BLaER1 treated with 17β-estradiol and CSF1 and Interleukin-3, amounts not matched to agents 10 nM and 100 nM (cell line): ENCODE results near the gene ALPK3.
A peak's percentile ranks its signal among the peaks of the same experiment; 100 is the strongest.

Experiments used
- H3K27ac ChIP-seq, 11 experiments: shearing (Covaris generic); formaldehyde crosslinking; 2 replicates each; pipeline ENCODE4 v1.8.1; 2022
- H3K27me3 ChIP-seq, 11 experiments: shearing (Covaris generic); formaldehyde crosslinking; 2 replicates each; pipeline ENCODE4 v1.8.1; 2022
- H3K36me3 ChIP-seq, 11 experiments: shearing (Covaris generic); formaldehyde crosslinking; 2 replicates each; pipeline ENCODE4 v1.8.1; 2022
- H3K4me1 ChIP-seq, 10 experiments: shearing (Covaris generic); formaldehyde crosslinking; 2 replicates each; pipeline ENCODE4 v1.8.1; 2022
- H3K4me2 ChIP-seq, 11 experiments: shearing (Covaris generic); formaldehyde crosslinking; 2 replicates each; pipeline ENCODE4 v1.8.1; 2022
- H3K4me3 ChIP-seq, 10 experiments: shearing (Covaris generic); formaldehyde crosslinking; 2 replicates each; pipeline ENCODE4 v1.8.1; 2022
- H3K9ac ChIP-seq, 11 experiments: shearing (Covaris generic); formaldehyde crosslinking; 2 replicates each; pipeline ENCODE4 v1.8.1; 2022
- H3K9me3 ChIP-seq, 11 experiments: shearing (Covaris generic); formaldehyde crosslinking; replicated peaks in 1 of 11; 2 replicates each; pipeline ENCODE4 v1.8.1; 2022
- H4K20me1 ChIP-seq, 11 experiments: shearing (Covaris generic); formaldehyde crosslinking; 2 replicates each; pipeline ENCODE4 v1.8.1; 2022
- Cebpa-rat ChIP-seq, 11 experiments: shearing (Covaris generic); IDR thresholded peaks; 2 replicates each; pipeline ENCODE4 v1.8.1; 2022

The ALPK3 gene

GRCh38 chr15:84823282-84823878 is 6.2 kb downstream of the ALPK3 start:
- H3K9ac ChIP-seq: no peak overlapping the region
- H3K27ac ChIP-seq: no peak overlapping the region
- no peaks in the 10 kb centered on the region for H3K27me3 ChIP-seq
- H3K4me1 ChIP-seq: peaks cover 2 to 20% (median 13%) of the 10 kb centered on the region in 10 experiments; a peak in 19 of 20 replicates
- H3K9me3 ChIP-seq: no peaks in the 10 kb centered on the region
- no peak overlapping the region for H3K4me3 ChIP-seq
- no peak for TF ChIP-seq Cebpa-rat (IDR thresholded peaks at IDR 0.05)
- no peak overlapping the region for H3K4me2 ChIP-seq
- no peaks in the 10 kb centered on the region for H4K20me1 ChIP-seq
- H3K36me3 ChIP-seq: no peaks in the 10 kb centered on the region

- Histone ChIP-seq H3K4me3 (no peak overlapping the region), H3K9me3 (no peaks in the 10 kb centered on the region), H3K27ac (no peak overlapping the region), H3K36me3 (no peaks in the 10 kb centered on the region), H3K27me3 (no peaks in the 10 kb centered on the region), H3K4me1 (peaks cover 0 to 10% (median 5%) of the 10 kb centered on the region in 10 experiments; a peak in 10 of 20 replicates), H4K20me1 (no peaks in the 10 kb centered on the region), H3K4me2 (no peak overlapping the region), H3K9ac (no peak overlapping the region)
- TF ChIP-seq Cebpa-rat (IDR thresholded peaks at IDR 0.05): no peak
Measured at GRCh38 chr15:84824260-84825007, 7.3 kb downstream of the ALPK3 start.

GRCh38 chr15:84826369-84826823 is 9.2 kb downstream of the ALPK3 start:
- Histone ChIP-seq H3K4me2 (no peak overlapping the region), H3K4me3 (no peak overlapping the region), H3K27ac (no peak overlapping the region), H3K4me1 (peaks cover 0 to 6% (median 2%) of the 10 kb centered on the region in 10 experiments; a peak in 3 of 20 replicates), H3K9me3 (no peaks in the 10 kb centered on the region), H3K27me3 (no peaks in the 10 kb centered on the region), H3K9ac (no peak overlapping the region), H3K36me3 (no peaks in the 10 kb centered on the region), H4K20me1 (no peaks in the 10 kb centered on the region)
- no peak for TF ChIP-seq Cebpa-rat (IDR thresholded peaks at IDR 0.05)

- Histone ChIP-seq H3K4me1 (peaks cover 0 to 6% (median 0%) of the 10 kb centered on the region in 10 experiments; a peak in 2 of 20 replicates), H3K36me3 (no peaks in the 10 kb centered on the region), H4K20me1 (no peaks in the 10 kb centered on the region), H3K4me2 (no peak overlapping the region), H3K9me3 (no peaks in the 10 kb centered on the region), H3K9ac (no peak overlapping the region), H3K27ac (no peak overlapping the region), H3K27me3 (no peaks in the 10 kb centered on the region), H3K4me3 (no peak overlapping the region)
- TF ChIP-seq Cebpa-rat (IDR thresholded peaks at IDR 0.05): no peak
Measured at GRCh38 chr15:84827246-84827645, 10.1 kb downstream of the ALPK3 start.

GRCh38 chr15:84828086-84828908 is 11.1 kb downstream of the ALPK3 start:
- Histone ChIP-seq H4K20me1 (no peaks in the 10 kb centered on the region), H3K27ac (no peak overlapping the region), H3K9ac (no peak overlapping the region), H3K4me2 (peak overlapping the region in 1 of 11 experiments; percentile 0; a peak in 1 of 22 replicates), H3K27me3 (no peaks in the 10 kb centered on the region), H3K4me1 (peaks cover 0 to 12% (median 2%) of the 10 kb centered on the region in 10 experiments; a peak in 10 of 20 replicates), H3K36me3 (no peaks in the 10 kb centered on the region), H3K9me3 (no peaks in the 10 kb centered on the region), H3K4me3 (no peak overlapping the region)
- no peak for TF ChIP-seq Cebpa-rat (IDR thresholded peaks at IDR 0.05)

- TF ChIP-seq Cebpa-rat (IDR thresholded peaks at IDR 0.05): no peak
- Histone ChIP-seq H3K27me3 (no peaks in the 10 kb centered on the region), H3K9me3 (no peaks in the 10 kb centered on the region), H3K4me2 (no peak overlapping the region), H3K36me3 (no peaks in the 10 kb centered on the region), H4K20me1 (no peaks in the 10 kb centered on the region), H3K9ac (no peak overlapping the region), H3K4me3 (no peak overlapping the region), H3K4me1 (peaks cover 0 to 23% (median 6%) of the 10 kb centered on the region in 10 experiments; a peak in 10 of 20 replicates), H3K27ac (no peak overlapping the region)
Measured at GRCh38 chr15:84829428-84829827, 12.3 kb downstream of the ALPK3 start.

- Histone ChIP-seq H3K36me3 (no peaks in the 10 kb centered on the region), H3K4me2 (no peak overlapping the region), H3K4me3 (no peak overlapping the region), H3K4me1 (peaks cover 0 to 25% (median 6%) of the 10 kb centered on the region in 10 experiments; a peak in 10 of 20 replicates), H3K27me3 (no peaks in the 10 kb centered on the region), H3K9ac (no peak overlapping the region), H3K27ac (no peak overlapping the region), H4K20me1 (no peaks in the 10 kb centered on the region), H3K9me3 (no peaks in the 10 kb centered on the region)
- no peak for TF ChIP-seq Cebpa-rat (IDR thresholded peaks at IDR 0.05)
Measured at GRCh38 chr15:84830036-84830435, 12.9 kb downstream of the ALPK3 start.

- no peak for TF ChIP-seq Cebpa-rat (IDR thresholded peaks at IDR 0.05)
- Histone ChIP-seq H3K9me3 (no peaks in the 10 kb centered on the region), H3K4me1 (peaks cover 0 to 28% (median 9%) of the 10 kb centered on the region in 10 experiments; a peak in 11 of 20 replicates), H3K9ac (no peak overlapping the region), H3K4me2 (no peak overlapping the region), H3K4me3 (no peak overlapping the region), H3K36me3 (no peaks in the 10 kb centered on the region), H4K20me1 (no peaks in the 10 kb centered on the region), H3K27ac (no peak overlapping the region), H3K27me3 (no peaks in the 10 kb centered on the region)
Measured at GRCh38 chr15:84831028-84831427, 13.9 kb downstream of the ALPK3 start.

GRCh38 chr15:84831613-84832012 is 14.5 kb downstream of the ALPK3 start:
- Histone ChIP-seq H3K4me3 (no peak overlapping the region), H3K9ac (no peak overlapping the region), H3K9me3 (no peaks in the 10 kb centered on the region), H4K20me1 (no peaks in the 10 kb centered on the region), H3K27ac (no peak overlapping the region), H3K4me1 (peaks cover 0 to 34% (median 14%) of the 10 kb centered on the region in 10 experiments; a peak in 18 of 20 replicates), H3K36me3 (no peaks in the 10 kb centered on the region), H3K4me2 (no peak overlapping the region), H3K27me3 (no peaks in the 10 kb centered on the region)
- no peak for TF ChIP-seq Cebpa-rat (IDR thresholded peaks at IDR 0.05)
